GM18517 (cell line): ENCODE measurements around the gene MATN3.
"Not testable (repeated sequence)": the region's sequence is repeated elsewhere in the genome, so short reads cannot be mapped to it uniquely, and the experiment has no call there.

Source experiments
- ATAC-seq: cut with Tn5 transposase; IDR thresholded peaks from one replicate; pipeline ENCODE4 v1.9.1; 2021; ENCODE audit warnings: mild to moderate bottlenecking, moderate library complexity; ENCODE audit not compliant: unreplicated experiment

The MATN3 gene, protein sequence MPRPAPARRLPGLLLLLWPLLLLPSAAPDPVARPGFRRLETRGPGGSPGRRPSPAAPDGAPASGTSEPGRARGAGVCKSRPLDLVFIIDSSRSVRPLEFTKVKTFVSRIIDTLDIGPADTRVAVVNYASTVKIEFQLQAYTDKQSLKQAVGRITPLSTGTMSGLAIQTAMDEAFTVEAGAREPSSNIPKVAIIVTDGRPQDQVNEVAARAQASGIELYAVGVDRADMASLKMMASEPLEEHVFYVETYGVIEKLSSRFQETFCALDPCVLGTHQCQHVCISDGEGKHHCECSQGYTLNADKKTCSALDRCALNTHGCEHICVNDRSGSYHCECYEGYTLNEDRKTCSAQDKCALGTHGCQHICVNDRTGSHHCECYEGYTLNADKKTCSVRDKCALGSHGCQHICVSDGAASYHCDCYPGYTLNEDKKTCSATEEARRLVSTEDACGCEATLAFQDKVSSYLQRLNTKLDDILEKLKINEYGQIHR

DNA sequence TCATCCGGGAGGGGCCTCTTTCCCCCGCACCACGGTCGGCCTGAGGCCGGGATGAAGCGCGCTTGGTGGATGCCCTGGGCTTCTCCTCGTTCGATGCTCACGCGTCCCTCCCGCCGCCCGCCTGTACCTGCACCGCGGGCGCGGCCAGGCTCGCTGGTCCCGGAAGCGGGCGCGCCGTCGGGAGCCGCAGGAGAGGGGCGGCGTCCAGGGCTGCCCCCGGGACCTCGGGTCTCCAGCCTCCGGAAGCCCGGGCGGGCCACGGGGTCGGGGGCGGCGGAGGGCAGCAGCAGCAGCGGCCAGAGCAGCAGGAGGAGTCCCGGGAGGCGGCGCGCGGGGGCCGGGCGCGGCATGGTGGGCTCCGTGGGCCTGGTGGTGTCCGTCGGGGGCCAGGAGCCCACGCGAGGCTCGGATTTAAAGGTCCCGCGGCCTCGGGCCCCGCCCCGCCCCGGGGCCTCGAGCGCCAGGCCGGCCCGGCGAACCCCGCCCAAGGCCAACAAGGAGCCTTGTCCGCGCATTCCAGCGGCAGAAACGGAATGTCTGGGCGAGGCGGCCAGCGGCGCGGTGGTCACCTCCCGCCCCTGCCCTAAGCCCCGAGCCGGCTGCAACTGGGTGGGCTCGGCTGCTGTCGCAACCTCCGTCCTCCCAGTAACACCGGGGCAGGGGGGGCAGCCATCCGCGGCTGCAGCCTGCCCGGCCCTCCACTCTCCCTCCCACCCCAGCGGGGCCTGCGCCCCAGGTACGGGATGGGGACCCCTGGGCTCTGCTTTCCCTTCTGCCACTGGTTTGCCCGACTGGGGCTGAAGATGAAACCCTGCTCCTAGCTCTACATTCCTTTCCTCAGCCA is at the start of gene MATN3:
Gene MATN3 (minus strand): TSS at position 387 of the 844 bp plus-strand sequence. CDS start 37 bp downstream, at position 350.
- ATAC-seq: no peak

DNA sequence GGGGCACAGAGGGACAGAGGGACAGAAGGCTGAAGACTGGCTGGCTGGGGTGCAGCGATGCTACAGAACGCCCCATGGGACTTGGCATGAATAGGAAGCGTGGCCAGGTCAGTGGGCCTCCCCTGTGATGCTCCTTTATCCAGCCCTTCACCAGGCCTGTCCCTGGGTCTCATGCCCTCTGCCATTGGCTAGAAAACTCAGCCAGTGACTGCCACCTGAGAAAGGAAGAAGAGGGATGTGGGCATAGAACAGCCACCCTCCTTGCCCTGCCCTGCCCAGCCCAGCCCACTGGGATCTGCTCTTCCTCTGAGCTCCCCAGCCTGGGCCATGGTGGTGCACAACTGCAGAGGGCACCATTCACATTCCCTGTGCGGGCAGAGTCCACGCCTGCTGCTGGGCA is 49.5 kb upstream of the MATN3 start:
- ATAC-seq: no peak

DNA sequence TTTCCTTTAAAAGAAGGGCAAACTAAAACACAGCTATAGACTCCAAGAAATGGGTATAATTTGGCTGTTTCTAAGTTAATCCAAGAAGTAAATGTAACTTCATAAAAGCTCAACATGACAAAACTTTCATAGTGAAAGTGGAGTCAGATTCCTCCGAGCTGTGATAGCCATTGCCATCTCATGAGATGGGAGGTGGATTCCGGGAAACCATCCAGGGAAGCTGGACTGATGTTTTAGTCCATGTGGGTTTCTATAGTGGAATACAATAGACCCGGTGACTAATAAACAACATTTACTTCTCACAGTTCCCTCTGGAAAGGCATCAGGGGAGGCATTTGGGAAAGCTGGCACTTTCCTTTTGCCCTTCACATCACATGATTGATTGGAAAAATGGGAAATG is 49.0 kb upstream of the MATN3 start:
- ATAC-seq: no peak

DNA sequence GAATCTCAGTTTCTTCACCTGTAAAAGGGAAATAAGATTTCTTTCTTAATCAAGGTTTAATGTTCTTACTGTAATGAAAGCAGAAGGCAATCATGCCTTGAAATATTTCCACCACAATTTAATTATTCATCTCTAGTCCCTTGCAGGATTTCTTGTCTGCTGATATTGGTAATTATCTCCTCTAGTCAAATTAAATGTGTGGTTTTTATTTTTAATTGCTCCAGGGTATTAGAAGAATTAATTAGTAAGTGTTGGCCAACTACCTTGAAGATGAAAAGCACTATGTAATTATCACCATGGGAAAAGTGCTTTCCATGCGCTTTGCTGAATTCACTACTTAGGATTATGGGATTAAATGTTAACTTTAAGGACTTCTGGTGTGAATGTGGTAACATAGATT is 47.6 kb upstream of the MATN3 start:
- no peak for ATAC-seq

DNA sequence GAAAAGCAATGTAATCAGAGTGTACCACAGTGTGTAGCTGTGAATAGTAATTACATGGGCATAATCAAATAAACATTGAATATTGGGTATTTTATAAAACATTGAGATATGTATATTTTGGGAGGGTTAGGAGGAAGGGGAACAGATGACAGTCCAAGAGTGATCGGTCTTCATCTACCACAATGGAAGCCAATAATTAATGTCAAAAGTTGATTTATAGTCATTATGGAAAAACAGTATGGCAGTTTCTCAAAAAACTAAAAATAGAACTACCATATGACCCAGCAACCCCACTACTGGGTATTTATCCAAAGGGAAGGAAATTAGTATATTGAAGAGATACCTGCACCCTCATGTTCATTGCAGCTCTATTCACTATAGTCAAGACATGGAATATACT is 44.8 kb upstream of the MATN3 start:
- no peak for ATAC-seq

DNA sequence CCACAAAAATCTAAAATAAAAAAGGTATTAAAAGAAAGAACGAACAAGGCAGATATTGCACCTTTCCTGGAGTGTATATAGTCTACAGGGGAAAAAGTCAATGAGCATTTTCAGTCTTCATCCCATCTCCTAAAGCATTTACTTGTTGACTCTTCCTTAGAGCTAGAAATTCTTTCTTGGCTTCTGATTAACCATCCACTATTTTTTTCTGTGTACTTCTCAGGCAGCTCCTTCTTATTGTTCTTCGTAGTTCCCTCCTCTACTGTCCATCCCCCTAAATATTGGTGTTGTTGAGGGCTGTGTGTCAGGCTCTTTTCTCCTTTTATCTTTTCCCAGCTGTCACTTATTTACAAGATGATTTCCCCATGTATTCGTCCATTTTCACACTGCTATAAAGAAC is 42.5 kb upstream of the MATN3 start:
- no peak for ATAC-seq

DNA sequence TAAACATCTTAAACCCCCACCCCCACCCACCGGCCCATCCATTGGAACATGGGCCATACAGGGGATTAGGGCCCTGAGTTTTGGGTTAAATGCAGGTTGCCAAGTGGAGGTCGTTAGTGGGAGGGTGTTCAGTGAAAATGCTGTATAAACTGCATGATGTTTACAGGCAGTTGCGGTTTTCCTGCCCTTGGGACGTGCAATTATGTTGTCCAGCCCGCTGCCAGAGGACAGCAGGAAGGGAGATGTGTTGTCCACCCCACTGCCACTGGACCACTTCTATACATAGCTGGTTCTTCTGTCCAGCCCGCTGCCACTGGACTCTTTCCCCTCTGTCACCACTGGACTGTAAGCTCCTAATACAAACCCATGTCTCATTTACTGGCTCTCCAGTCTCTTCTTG is 41.7 kb upstream of the MATN3 start:
- no peak for ATAC-seq

DNA sequence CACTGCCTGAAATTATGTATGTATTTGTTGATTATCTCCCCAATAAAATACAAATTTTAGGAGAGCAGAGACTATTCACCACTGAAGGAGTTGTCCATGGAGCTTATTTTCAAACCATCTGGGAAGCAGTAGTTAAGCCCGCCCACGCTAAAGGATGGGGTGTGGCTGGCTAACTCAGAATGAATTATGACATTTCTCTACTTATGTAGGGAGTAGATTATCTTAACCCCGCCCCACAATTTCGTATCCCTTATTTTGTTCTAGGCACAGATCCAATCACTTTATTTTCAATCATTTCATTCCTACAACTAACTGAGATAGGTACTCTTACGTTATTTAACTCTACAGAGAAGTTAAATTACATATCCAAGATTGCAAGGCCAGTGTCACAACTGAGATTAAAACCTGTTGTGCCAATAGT is 40.4 kb upstream of the MATN3 start:
- ATAC-seq: no peak

DNA sequence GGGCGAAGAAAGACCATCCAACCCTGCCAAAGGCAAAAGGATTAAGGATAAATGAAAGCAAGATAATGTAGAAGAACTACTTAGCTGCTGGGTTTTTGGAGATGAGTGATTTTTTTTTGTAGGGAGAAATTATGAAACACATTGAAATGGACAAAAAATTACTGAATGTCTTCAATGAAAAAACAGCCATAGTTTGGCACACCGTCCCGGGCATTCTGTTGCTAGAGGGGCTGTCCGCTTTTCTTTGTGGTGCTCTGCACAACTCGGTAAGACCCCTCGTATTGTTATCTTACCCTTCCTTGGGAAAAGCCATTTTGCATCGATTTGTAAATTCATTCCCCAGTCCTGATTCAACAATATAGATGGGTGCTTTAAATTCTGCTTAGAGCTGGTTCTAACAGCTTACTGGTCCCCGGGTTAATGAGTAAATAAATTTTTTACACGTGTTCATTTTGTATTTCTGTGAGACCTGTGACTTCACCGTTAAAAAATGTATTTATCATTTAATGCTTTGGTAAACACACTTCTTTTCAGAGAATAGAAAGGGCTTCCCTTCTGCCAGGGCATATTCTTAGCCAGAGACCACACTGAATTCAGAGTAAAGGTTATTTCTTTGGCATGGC is 39.9 kb upstream of the MATN3 start:
- ATAC-seq: no peak

DNA sequence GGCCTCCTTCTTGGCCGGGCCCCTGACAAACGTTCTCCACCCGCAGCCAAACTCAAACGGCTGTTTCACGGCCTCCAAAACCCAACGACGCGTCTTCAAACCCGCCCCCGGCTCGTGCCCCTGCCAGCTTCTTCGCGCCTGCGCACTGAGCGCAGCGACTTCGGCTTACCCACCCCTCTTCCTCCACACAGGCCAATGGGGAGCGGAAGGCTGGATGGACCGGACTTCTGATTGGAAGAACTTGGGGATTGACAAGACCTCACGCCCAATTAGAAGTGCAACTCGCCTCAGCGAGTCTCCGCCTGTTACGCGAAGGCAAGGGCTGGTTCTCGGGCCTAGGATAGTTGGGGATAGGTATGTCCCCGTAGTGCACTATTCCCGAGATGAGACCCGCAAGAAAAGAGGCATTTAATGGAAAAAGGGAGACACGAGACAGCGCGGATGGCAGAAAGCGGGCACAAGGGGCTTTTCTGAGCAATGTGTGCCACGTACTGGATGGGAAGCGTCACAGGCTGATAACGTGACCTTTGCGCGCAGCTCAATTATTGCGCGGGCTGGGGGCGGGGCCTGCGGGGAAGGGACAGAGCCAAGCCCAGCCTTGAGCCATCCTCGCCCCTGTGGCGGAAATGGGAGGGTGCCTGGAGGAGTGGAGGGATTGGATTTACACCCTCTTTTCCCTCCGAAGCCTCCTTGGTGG is 39.2 kb upstream of the MATN3 start, which contains the start of gene LAPTM4A:
Gene LAPTM4A (minus strand): TSS at position 97 of the 697 bp plus-strand sequence. CDS start 108 bp downstream, outside the sequence.
- ATAC-seq: peak; percentile 95

DNA sequence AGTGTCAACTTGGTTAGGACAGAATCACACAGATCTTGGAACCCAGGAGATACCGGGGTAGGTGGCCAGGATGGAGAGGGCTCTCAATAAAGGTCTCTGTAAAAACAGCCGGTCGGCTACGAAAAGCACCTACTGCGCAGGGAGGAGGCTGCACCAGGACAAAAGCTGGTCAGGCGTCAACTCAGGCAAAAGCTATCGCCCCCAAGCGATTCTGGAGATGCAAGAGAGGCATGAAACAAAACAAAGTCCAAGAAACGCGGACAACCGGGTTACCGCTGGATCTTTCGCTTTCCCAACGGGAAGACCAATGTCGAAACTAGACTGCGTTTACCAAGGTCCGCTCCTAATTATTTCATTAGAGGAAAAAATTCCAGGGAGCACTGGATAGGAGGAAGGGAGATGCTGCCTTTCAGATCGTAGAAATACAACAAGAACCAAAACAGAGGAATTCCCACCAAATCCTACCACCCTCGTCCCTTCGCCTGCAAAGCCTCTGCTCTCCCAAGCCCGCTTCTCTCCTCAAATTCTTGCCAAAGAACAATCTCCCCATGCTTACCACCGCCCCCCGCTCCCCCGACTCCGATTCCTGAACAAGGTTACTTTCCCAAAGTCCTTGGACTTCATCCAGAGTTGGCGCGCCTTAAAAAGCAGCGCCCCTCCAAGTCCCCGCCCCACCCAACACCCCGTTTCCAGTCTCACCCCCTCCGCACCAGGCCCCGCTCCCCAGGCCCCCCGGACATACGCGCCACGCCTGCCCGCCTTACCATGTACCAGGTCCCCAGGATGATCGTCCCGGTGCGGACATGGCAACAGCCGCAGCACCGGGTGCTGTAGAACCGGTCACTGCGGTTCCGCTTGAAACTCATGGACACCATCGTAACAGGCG is 38.4 kb upstream of the MATN3 start:
- ATAC-seq: peak; percentile 18

DNA sequence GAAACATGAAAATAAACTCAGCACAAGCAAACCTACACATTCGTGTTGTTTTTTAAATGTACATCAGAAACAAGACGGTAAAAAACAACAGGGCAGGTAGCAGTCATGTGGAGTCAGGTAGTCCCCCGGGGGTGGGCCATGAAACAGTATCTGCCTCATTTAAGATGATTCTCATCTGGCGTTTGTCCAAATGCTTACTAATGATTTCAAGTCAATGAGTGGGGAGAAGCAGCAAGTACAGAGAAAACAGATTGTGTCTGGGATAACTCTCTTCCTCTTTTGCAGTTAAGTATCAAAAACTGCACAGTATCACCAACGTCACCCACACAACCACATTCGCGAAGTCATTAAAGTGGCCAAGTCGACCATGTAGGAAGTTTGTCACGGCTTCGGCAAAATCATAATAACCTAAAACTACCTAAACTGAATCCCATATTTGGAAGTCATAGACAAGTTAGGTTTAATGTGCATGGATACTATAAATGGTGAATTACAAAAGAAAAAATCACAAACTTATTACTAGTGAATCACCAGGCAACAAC is 37.7 kb upstream of the MATN3 start:
- ATAC-seq: peak; percentile 27

DNA sequence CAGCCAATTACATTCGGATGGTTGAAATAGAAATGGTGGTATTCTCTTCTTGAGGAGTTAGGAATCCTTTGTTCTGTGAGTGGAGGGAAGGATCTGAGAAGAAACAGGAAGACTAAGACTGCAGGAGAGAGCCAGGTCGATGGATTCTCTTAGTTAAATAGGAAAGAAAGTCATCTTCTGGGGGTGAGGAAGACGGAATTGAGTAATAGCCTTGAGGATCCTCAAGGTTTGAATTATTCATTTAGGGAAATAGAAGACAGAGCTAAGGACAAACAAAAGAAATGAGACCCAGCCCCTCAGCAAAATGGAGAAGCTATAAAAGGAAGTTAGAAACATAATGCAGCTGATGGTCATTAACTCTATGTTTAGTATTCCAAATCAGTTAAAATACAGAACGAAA is 37.2 kb upstream of the MATN3 start:
- ATAC-seq: no peak

DNA sequence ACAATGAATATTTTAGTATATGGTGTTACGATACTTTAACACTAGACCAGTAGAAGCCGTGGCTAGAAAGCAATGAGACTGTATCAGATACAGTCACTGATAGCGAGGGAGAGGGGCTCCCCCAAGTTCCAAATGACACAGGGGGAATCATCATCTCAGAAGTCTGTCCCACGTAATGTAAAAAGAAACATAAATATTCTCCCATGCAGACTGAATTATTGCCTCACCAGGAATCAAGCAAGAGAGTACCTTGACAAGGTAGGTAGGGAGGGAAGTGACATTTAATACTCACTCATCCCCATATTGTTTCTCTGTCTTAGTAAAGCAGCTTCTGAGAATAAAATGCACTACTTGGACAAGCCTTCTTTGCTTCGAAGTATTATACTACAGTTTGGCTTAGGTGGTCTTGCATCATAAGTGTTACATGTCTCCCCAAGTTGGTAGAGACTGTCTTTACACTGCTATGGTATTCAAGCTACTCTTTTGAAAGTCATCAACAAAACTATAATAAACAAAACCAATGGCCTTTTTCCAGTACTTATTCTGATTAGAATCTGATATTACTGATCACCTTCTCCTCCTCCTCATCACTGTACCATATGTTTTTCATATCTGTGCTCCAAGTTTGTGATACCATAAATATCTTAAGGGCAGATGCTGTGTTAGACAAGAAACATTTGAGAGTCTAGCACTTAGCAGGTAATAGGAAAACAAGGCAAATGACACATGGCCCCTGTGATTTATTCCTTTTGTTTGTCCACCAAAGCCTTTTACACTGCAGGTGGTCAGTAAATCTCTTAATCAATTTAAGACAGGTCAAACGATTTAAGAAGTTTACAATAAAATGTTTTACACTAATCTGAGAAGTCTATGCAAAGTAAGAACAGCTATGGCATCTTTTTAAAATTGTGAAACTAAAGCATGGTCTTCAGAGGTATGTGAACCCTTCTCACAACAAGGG is 36.3 kb upstream of the MATN3 start:
- ATAC-seq: no peak

DNA sequence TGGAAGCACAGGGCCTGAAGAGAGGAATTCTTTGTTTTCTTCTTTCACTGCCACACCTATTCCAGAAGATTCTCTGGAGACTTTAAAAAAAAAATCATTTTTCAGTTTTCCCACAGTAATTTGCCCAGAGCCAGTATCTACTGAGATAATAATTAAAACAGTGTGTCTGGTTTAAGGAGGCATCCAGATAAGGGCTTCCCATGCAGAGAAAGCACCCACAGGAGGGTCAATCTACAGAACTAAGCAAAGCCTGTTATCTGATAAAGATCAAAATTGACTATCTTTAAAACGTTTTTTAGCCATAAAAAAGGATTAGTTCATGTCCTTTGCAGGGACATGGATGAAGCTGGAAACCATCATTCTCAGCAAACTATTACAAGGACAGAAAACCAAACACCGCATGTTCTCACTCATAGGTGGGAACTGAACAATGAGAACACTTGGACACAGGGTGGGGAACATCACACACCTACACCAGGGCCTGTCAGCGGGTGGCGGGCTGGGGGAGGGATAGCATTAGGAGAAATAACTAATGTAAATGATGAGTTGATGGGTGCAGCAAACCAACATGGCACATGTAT is 33.3 kb upstream of the MATN3 start:
- ATAC-seq: not testable (repeated sequence)

DNA sequence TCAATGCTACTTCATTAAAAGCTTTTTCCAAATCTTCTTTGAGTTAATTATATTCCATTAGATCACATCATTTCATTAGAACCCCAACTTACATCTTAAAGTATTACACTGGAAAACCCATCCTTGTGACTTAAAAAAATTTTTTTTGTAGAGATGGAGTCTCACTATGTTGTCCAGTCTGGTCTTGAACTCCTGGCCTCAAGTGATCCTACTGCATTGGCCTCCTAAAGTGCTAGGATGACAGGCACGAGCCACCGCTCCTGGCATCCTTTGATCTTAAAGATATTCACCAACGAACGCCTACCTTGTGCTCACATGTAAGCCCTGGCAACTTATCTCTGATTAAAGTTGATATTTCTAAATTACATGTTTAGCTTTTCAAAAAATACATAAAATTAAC is 32.3 kb upstream of the MATN3 start:
- no peak for ATAC-seq

DNA sequence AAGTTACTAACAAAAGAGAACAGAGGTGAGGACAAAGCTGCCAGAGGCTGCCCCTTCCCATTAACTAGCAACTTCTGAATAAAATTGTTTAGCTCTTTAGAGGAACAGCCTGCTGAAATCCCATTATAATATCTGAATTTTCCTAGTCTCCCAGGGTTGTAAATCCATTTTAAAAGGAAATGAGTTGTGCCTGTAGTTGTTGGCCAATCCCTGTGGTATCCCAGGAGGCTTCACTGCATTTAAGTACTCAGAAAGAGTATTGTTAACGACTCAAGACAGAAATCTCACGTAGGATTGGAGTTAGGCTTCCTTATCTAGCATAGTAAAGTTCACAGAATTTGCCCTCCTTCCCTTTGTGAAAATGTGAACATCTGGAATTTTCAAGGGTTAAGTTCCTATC is 30.1 kb upstream of the MATN3 start:
- no peak for ATAC-seq
